Measurements from ENCODE around the gene OR2T35. TPM values are rescaled to one million over a fixed set of nuclear protein-coding genes. Genes with fewer than 3 reads are reported as not detected.
"Not testable (repeated sequence)": the region's sequence is repeated elsewhere in the genome, so short reads cannot be mapped to it uniquely, and the experiment has no call there.

OR2T35 gene, protein sequence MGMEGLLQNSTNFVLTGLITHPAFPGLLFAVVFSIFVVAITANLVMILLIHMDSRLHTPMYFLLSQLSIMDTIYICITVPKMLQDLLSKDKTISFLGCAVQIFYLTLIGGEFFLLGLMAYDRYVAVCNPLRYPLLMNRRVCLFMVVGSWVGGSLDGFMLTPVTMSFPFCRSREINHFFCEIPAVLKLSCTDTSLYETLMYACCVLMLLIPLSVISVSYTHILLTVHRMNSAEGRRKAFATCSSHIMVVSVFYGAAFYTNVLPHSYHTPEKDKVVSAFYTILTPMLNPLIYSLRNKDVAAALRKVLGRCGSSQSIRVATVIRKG
- total RNA-seq, result not detected

DNA sequence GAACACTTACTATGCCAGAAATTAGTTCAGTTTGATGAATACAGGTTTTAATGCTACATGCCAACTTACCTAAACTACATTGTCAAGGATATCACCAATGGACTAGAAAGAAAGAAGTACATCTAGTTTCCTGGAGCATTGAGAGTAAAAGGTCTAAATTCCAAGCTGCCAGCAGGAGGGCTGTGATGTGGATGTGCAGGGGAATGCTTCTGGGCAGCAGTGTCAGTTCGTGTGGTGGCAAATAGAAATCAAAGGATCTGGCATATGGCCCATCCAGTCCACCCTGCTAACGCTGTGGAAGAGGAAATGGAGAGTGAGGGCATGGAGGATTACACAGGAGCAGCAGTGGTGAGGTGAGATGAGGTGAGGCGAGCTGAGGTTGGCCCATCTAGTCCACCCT, at the start of gene OR2T35:
Gene OR2T35, minus strand, starts transcription at position 101 of the 400 bp plus-strand sequence. CDS start 6,020 bp downstream, outside the sequence.
- DNase-seq (ENCODE audit: low read depth in 2 of 3, low spot score in 2 of 3), result not testable (repeated sequence)

DNA sequence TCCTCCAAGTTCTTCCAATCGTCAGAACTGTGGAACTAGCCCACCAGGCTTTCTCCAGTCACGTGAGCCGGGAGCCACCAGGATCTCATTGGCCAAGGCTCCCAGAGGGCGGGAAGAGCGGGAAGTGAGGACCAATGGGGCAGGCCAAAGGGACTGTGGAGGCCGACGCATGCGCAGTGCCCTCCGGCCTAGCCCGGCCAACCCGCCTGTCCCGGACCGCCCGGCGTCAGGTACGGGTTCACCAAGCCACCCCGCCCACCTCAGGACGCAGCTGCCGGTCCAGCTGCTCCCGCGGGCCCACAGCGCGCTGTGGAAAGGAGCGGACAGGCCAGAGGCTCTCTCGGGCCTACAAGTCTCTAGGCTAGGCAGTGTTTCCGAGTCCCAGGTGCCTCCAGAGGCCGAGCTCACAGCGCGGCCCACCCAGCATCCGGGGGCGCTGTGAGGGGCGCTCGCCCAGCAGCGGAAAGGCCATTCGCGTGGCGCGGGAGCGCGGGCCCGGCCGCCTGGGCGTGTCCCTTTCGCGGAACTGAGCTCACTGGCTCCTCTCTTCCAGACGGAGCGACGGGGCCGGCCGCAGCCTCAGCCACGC, 46.6 kb upstream of the OR2T35 start:
- no peak for DNase-seq (ENCODE audit: low read depth in 2 of 3, low spot score in 2 of 3)

DNA sequence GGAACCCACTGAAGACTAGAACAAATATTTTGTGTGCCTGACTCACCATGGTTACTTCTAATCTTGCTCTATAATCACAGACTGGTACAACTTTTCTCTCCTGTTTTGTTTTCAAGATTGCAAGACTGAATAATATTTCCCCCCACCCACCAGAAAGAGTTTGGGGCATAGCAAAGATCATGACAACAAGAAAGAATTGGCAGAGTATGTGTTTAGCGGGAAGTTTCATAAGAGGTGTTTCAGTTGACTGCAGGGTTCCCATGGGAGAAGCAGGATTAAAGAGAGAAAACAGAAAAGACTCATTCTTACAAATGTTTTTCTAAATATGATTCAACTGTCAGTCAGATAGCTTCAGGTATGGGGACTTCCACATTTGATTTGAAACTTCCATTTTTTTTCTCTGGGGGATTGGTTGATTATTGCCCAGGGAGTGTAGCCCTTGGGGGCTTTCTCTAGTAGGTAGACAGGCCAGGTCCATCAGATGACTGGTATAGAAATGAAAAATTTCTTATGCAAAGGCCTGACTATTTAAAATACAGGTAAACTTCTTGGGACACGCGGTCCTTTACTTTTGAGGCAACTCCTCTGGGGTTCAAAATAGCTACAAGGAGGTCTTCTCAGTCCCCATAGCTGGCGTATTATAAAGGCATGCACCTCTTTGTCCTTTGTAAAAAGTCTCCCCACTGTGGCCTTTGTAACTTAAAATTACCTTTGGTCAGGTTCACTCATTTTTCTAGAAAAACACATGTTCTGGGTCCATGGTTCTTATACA, 43.6 kb upstream of the OR2T35 start:
- DNase-seq (ENCODE audit: low read depth in 2 of 3, low spot score in 2 of 3), result no peak

DNA sequence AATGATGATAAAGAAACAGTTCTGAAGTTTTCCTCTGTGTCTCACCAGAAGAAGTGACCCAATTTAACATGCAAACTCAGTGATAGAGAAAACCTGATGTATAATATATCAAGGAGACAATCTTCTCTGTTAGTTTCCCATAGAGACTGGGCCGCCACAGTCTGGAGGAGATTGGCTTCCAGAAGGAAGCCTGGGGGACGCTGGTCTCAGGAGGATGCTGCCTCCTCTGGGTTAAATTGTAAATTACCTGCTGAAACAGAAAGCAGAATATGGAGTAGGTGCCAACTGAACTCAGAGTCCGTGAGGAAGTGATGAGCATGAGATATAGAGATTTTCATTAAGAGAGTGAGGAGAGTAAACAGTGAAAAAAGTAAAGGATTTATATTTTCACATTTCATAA, 41.7 kb upstream of the OR2T35 start:
- DNase-seq (ENCODE audit: low read depth in 2 of 3, low spot score in 2 of 3), result peak in 2 of 3 donors; percentile 52 to 62

DNA sequence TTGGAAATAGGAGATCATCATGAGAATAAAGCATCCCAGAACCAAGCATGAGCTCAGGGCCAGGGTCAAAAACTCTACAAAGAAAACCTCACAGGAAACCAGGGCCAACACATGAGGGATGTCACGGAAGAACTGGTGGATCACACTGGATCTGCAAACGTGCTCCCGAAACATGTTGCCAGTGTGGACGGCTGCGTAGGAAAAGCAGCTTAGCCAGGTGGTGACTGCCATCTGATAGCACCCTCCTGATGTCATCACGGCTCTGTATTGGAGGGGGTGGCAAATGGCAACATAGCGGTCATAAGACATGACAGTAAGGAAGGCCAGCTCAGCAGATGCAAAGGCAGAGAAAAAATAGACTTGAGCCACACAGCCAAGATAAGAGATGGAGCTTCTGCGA, 36.6 kb upstream of the OR2T35 start:
- no peak for DNase-seq (ENCODE audit: low read depth in 2 of 3, low spot score in 2 of 3)

DNA sequence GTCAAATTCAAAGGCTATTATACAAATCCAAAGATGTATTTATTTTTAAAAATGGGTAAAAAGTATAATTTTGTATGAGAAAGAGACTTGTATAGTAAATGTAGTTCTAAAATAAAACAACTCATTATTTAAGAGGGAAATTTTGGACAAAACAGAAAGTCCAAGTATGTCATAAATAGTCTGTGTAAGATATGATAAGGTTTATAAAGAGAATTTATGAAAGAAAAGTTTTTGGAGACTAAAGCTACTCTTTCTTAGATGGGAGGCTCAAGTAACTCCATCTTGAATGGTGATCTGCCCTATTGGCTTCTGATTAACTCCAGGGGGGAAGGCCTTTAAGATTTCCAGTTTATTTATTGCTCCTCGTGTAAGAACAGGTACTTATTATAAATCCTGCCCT, 24.9 kb upstream of the OR2T35 start:
- no peak for DNase-seq (ENCODE audit: low read depth in 2 of 3, low spot score in 2 of 3)

DNA sequence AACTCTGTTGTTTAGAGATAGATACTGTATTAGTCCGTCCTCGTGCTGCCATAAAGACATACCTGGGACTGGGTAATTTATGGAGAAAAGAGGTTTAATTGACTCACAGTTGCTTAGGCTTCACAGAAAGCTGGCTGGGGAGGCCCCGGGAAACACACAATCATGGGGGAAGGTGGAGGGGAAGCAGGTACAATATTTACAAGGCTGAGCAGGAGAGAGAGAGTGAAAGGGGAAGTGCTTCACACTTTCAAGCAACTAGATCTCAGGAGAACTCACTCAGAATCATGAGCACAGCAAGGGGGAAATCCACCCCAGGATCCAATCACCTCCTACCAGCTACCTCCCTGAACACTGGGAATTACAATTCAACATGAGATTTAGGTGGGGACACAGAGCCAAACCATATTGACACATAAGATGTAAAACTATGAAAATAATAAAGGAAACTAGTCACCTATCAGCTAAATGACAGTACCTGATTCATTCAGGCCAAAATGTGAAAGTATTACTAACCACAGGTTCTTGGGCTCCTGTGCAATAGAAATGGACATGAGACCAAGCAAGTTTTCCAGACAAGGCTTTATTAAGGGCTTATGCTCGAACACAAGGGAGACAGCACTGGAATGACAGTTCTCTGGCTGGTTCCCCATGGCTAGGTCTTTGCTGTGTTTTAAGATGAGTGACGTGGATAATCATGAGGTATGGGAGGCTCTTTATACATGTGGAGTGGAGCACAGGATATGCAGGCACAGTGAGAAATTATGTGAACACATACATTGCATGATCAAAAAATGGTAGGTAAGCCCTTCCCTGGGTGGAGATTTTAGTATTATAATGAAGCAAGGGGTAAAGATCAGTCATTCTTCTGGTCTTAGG, 18.6 kb upstream of the OR2T35 start:
- peak in 2 of 3 donors; percentile 5 to 18 for DNase-seq (ENCODE audit: low read depth in 2 of 3, low spot score in 2 of 3)

DNA sequence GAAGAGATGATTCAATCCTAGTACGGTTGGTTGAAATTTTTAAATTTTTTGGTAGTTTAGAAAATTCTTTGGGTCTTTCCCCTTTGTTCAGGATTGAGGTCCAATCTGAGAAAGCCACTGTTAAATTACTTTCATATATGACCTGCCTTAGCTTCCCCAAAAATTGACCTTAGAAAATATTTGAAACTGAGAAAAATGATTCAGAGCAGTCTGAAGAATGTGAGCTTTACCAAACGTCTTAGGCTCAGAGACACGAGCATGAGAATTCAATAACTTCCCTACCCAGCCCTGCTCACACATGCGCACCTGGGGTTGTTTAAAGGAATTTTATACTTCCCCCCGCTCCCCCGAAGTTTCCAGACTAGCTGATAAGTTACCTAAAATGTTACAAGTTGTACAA, 11.7 kb upstream of the OR2T35 start:
- DNase-seq (ENCODE audit: low read depth in 2 of 3, low spot score in 2 of 3), result not testable (repeated sequence)

DNA sequence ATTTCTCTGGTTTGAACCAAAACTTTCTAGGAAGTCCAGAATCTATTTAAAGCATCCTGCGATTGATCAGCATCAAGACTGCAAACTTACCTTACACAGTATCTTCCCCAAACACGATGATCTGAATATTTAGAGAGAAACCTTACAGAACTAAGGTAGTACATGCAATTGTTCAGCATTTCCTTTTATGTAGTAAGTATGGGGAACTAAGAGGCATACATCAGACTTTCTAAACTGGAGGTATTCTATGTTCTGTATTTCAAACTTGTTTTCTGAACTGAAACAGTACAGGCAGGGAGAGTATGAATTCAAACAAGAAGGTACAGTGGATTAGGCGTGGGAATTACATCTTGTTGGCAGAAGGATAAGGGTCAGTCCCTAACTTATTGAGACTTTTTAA, 10.3 kb upstream of the OR2T35 start, which contains the start of gene OR2T27:
Gene OR2T27, minus strand, starts transcription at position 175 of the 400 bp plus-strand sequence. CDS start 4,644 bp downstream, outside the sequence.
- DNase-seq (ENCODE audit: low read depth in 2 of 3, low spot score in 2 of 3), result not testable (repeated sequence)

DNA sequence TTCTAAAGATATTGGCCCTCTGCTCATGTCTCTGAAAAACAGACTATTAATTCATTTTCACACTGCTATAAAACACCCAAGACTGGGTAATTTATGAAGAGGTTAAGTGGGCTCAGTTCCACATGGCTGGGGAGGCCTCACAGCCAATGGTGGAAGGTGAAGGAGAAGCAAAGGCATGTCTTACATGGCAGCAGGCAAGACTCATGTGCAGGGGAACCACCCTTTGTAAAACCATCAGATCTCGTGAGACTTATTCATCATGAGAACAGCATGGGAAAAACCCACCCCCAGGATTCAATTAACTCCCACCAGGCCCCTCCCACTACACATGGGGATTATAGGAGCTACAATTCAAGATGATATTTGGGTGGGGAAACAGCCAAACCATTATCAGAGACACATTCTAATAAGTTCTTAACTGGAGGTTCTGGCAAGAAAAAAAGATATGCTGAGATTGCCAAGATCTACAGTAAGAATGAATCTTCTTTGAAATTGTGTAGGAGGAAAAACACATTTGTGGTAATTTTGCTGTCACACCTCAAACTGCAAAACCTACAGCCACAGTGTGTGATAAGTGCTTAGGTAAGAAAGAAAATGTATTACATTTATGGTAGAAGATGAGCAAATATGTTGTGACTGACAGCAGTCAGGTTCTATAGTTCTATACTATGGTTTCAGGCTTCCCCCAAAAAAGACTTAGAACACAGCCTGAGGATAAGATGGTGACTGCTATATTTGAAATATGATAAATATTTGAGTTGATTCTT, 3.9 kb upstream of the OR2T35 start:
- DNase-seq (ENCODE audit: low read depth in 2 of 3, low spot score in 2 of 3), result not testable (repeated sequence)

DNA sequence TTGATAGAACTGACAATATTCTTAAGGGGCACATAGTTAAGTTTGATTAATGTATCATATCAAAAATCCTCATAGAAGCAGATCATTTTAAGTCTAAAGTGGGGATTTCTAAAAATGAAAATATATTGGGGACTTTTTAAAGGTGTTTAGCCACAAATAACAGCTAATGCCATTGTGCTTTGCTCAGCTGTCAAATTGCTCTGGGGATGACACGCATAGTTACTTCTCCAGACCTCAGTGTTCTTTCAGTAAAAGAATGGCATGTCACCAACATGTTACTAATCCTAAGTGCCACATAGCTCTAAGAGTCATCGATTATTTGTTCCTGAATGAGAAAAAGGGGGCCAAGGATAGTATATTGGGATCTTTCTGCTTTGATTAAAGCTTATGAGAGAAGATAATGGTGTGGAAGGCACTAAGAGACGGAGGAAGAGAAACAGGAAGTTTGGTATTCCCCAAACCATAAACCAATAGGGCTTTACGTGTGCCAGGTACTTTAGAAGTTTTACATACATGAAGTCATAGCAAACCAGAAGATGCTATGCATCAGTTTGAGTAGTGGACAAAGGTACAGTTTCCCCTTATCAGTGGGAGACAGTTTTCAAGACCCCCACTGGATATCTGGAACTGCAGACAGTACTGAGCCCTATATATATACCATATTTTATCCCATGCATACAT, 2.0 kb downstream of the OR2T35 start:
- not testable (repeated sequence) for DNase-seq (ENCODE audit: low read depth in 2 of 3, low spot score in 2 of 3)

DNA sequence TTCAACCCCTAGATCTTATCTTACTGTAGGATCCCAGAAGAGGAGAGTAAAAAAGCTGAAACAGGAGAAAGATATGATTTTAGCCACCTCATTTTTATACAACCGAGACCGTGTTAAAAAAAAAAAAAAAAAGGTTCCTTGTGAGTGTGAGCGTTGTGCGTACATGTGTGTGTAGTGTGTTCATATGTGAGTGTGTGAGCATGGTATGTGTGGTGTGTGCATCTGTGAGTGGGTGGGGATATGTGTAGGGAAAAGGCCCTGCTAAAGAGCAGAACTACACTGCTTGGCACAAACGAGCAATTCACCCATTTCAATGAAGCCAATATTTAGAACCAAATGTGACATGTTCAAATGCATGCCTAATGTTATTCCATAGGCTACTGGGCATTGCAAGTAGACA, 3.5 kb downstream of the OR2T35 start:
- DNase-seq (ENCODE audit: low read depth in 2 of 3, low spot score in 2 of 3), result not testable (repeated sequence)

DNA sequence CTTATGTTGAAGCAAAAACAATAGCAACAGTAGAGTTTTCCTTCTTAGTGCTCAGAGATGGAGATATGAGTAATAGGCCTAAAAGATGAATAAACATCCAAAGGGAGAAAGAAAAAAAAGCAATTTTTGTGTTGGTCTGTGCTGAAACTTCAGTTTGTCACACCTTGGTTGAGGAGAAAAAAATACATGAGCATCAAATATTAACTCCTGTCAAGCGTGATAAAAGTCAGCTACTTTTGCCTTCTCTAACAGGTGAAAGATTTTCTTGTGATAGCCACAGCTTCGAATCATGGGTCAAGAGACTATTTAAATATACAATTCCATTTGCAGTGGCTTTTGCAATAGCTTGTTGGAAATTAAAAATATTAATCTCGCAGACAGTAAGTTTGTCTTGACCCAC, 4.2 kb downstream of the OR2T35 start:
- DNase-seq (ENCODE audit: low read depth in 2 of 3, low spot score in 2 of 3), result not testable (repeated sequence)

DNA sequence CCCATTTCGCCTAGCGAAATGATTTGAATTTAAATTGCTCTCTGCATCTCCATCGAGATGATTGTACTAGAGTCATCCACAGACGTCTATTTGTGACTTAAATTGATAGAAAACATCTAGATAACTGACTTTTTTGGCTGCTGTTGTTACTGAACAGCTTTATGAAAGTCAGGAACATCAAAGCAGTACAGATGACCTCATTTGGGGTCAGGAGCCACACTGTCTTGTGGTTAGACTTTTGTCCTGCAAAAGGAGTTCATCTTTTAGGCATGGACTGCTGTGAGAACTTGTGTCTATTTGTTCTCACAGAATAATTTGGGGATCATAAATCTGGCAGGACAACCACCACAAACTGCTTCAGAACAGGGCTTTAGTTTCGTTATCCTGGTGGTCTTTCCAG, 5.4 kb downstream of the OR2T35 start:
- not testable (repeated sequence) for DNase-seq (ENCODE audit: low read depth in 2 of 3, low spot score in 2 of 3)

DNA sequence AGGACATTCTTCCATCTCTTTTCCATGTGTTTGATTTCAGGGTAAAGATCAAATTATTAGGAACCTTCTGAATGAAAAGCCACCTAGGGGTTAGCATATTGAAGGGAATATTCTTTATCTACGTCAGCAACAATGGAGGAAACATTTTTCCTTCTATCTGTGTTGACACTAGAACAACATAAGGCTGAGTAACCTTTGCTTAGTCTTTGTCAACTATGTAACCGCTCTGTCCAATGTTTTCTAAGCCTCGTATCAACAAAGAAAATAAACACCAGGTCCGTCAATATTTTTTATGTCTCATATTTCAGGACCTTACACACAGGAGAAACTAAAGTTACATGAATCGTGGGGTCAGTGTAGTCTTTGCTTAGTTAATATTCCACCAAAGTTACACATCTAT, 8.5 kb downstream of the OR2T35 start:
- DNase-seq (ENCODE audit: low read depth in 2 of 3, low spot score in 2 of 3), result not testable (repeated sequence)

DNA sequence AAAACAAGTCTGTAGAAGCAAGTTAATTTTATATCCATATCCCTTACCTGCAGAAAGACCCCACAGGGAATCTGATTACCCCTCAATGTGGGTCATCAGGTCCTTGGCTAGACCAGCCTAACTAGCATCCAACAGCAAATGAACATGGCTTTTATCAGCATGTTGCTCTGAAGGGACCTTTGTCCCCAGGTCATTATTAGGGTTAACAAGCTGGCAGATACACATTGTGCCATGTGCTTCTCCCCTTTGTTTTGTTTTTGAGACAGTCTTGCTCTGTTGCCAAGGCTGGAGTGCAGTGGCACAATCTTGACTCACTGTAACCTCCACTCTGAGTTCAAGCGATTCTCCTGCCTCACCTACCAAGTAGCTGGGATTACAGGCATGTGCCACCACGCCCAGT, 10.1 kb downstream of the OR2T35 start, which contains the start of gene OR2T11:
Gene OR2T11, minus strand, starts transcription at position 101 of the 400 bp plus-strand sequence. CDS start 7,963 bp downstream, outside the sequence.
- DNase-seq (ENCODE audit: low read depth in 2 of 3, low spot score in 2 of 3), result not testable (repeated sequence)

DNA sequence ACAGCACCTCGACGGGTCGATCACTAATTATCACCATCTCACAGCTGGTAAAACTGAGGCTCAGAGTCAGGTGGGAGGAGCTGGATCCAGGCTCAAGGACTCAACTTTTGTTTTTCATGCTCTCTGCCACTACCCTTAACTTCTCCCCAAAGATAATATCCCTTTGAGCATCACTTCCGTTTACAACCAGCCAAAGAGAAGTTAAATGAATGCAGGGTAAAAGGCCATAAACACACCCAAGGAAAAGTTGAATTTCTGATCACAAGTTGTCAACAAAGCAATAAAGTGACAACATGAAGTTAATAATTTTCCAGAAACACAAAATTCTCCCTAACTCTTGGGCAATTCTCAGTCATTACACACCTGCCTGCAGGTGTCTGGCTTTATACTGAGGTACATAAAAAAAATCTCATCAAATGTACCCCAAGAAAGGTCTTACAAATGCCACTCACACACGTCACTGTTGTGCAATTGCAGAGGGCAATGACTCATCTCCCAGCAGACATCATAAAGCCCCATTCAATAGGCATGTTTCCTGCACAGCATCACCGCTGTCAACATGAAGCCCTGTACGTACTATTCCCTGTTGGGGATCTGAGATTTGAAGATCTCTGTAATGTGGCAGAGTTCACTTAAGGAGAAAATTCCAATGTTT, 13.6 kb downstream of the OR2T35 start:
- no peak for DNase-seq (ENCODE audit: low read depth in 2 of 3, low spot score in 2 of 3)

DNA sequence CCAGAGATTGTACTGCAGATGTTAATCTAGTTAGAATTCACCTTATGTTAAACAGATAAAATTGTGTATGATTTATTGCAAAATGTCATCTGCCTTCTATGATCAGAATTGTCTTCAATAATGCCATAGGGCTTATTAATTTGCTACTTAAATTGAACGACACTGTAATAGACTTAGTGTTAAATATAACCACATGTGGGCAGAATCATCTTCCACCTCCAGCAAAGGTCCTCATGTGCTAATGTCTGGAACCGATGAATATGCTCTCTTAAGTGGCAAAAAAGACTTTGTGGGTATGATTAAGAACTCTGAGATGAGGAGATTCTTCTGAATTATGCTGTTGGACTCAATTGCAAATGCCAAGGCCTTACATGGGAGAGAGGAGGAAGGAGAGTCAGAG, 14.5 kb downstream of the OR2T35 start:
- DNase-seq (ENCODE audit: low read depth in 2 of 3, low spot score in 2 of 3), result no peak

Measured in hematopoietic multipotent progenitor cell (in vitro differentiated cells).